H1 (cell line): ENCODE measurements around the gene DPYD. TPM values are rescaled to one million over a fixed set of nuclear protein-coding genes. Genes with fewer than 3 reads are reported as not detected.
A peak's percentile ranks its signal among the peaks of the same experiment; 100 is the strongest.

Source experiments
- CTCF ChIA-PET: fragments of 300-600 bp; sonication (Branson Sonifier 250); formaldehyde crosslinking; loops from one replicate; lab custom pipeline; 2021; ENCODE audit not compliant: partially characterized antibody; lab: Charles Lee
- POLR2A ChIA-PET: fragments of 300-600 bp; sonication (Branson Sonifier 250); formaldehyde crosslinking; loops from one replicate; lab custom pipeline; 2021; ENCODE audit warnings: inconsistent platforms; ENCODE audit not compliant: partially characterized antibody; lab: Charles Lee
- DNase-seq, 2 experiments: peaks; one replicate each; pipeline versions ENCODE4 v3.0.0 to v3.0.0-alpha.2; 2010 to 2022; ENCODE audit warnings: low spot score in 2 of 2, low read depth in 1 of 2, mixed read lengths in 1 of 2
- FAIRE-seq: peaks from 2 replicates; lab custom pipeline; 2011; peaks lifted over from hg19 to GRCh38; lab: Jason Lieb, UNC
- H2AFZ ChIP-seq: 2 replicates; pipeline ENCODE4 v1.8.1; 2012; ENCODE audit warnings: low read length, inconsistent platforms
- H2AK5ac ChIP-seq: 2 replicates; pipeline ENCODE4 v1.6.1; 2013; ENCODE audit warnings: low read depth, low read length
- H2BK120ac ChIP-seq: replicated peaks from 2 replicates; pipeline ENCODE3; 2013; ENCODE audit warnings: low read depth, low read length, inconsistent platforms
- H2BK12ac ChIP-seq: 2 replicates; pipeline ENCODE4 v1.6.1; 2013; ENCODE audit warnings: low read depth, low read length
- H2BK15ac ChIP-seq: 2 replicates; pipeline ENCODE4 v1.6.1; 2013; ENCODE audit warnings: low read length
- H2BK20ac ChIP-seq: 2 replicates; pipeline ENCODE4 v1.6.1; 2013; ENCODE audit warnings: low read length
- H2BK5ac ChIP-seq: 2 replicates; pipeline ENCODE4 v1.6.1; 2013; ENCODE audit warnings: low read depth, low read length
- H3K14ac ChIP-seq: 2 replicates; pipeline ENCODE4 v1.6.1; 2013; ENCODE audit warnings: inconsistent platforms; ENCODE audit not compliant: insufficient read length
- H3K18ac ChIP-seq: 2 replicates; pipeline ENCODE4 v1.6.1; 2013; ENCODE audit warnings: low read length; ENCODE audit errors: extremely low read depth
- H3K23ac ChIP-seq: 2 replicates; pipeline ENCODE4 v1.6.1; 2013; ENCODE audit warnings: inconsistent platforms; ENCODE audit not compliant: insufficient read length
- H3K23me2 ChIP-seq: 2 replicates; pipeline ENCODE4 v1.6.1; 2013; ENCODE audit warnings: low read depth, low read length
- H3K27ac ChIP-seq: 2 replicates; pipeline ENCODE4 v1.6.1; 2011; ENCODE audit warnings: low read depth, low read length, inconsistent platforms
- H3K27me3 ChIP-seq, 4 experiments: replicated peaks in 1 of 4; 1 replicate in 1 of 4; 2 replicates in 3 of 4; pipeline versions ENCODE4 v1.6.1 to v1.8.1; 2011 to 2013; ENCODE audit warnings: low read length in 3 of 4, mild to moderate bottlenecking in 3 of 4, inconsistent platforms in 2 of 4, mixed read lengths in 2 of 4, moderate library complexity in 1 of 4; ENCODE audit not compliant: control insufficient read depth in 3 of 4, insufficient read depth in 3 of 4; ENCODE audit errors: extremely low read depth in 1 of 4
- H3K36me3 ChIP-seq, 4 experiments: 2 replicates each; pipeline versions ENCODE4 v1.6.1 to v1.8.1; 2011 to 2013; ENCODE audit warnings: mild to moderate bottlenecking in 4 of 4, low read length in 3 of 4, moderate library complexity in 2 of 4, control low read depth in 1 of 4, inconsistent platforms in 1 of 4; ENCODE audit not compliant: insufficient read depth in 4 of 4, control insufficient read depth in 2 of 4
- H3K4ac ChIP-seq: replicated peaks from 2 replicates; pipeline ENCODE3; 2013; ENCODE audit warnings: low read length, low read depth, mixed read lengths, inconsistent platforms; ENCODE audit not compliant: insufficient read length
- H3K4me1 ChIP-seq, 4 experiments: replicated peaks in 1 of 4; 1 replicate in 1 of 4; 2 replicates in 3 of 4; pipeline versions ENCODE4 v1.6.1 to v1.8.1; 2011 to 2013; ENCODE audit warnings: low read length in 3 of 4, inconsistent platforms in 2 of 4, mixed read lengths in 1 of 4; ENCODE audit not compliant: insufficient read depth in 4 of 4, control insufficient read depth in 3 of 4
- H3K4me2 ChIP-seq, 2 experiments: 2 replicates each; pipeline versions ENCODE4 v1.6.1 to v1.8.1; 2011 to 2013; ENCODE audit warnings: low read depth in 2 of 2, low read length in 2 of 2, control low read depth in 1 of 2, inconsistent platforms in 1 of 2, mild to moderate bottlenecking in 1 of 2; ENCODE audit not compliant: insufficient read depth in 1 of 2
- H3K4me3 ChIP-seq, 4 experiments: fragments of 200-600, 300-600 bp in 1 of 4; sonication (generic), shearing (Covaris generic), sonication (Bioruptor Twin) in 1 of 4; 2 replicates each; pipeline versions ENCODE4 v1.5.1 to v1.8.1; 2011 to 2016; ENCODE audit warnings: low read length in 4 of 4, low read depth in 3 of 4, control low read depth in 2 of 4, inconsistent platforms in 2 of 4, mild to moderate bottlenecking in 2 of 4, mixed read lengths in 1 of 4, moderate library complexity in 1 of 4; ENCODE audit not compliant: insufficient read depth in 2 of 4; ENCODE audit errors: extremely low read depth in 1 of 4
- H3K56ac ChIP-seq: replicated peaks from 2 replicates; pipeline ENCODE3; 2013; ENCODE audit warnings: low read depth, mild to moderate bottlenecking, mixed read lengths, low read length, inconsistent platforms; ENCODE audit not compliant: insufficient read length
- H3K79me1 ChIP-seq: 2 replicates; pipeline ENCODE4 v1.6.1; 2013; ENCODE audit warnings: low read depth, low read length, control low read depth
- H3K79me2 ChIP-seq, 2 experiments: 2 replicates each; pipeline versions ENCODE4 v1.6.1 to v1.8.1; 2012 to 2013; ENCODE audit warnings: low read length in 2 of 2, mild to moderate bottlenecking in 2 of 2, inconsistent platforms in 1 of 2; ENCODE audit not compliant: insufficient read depth in 2 of 2, control insufficient read depth in 1 of 2
- H3K9ac ChIP-seq, 4 experiments: replicated peaks in 1 of 4; 1 replicate in 1 of 4; 2 replicates in 3 of 4; pipeline versions ENCODE4 v1.6.1 to v1.8.1; 2011 to 2013; ENCODE audit warnings: low read depth in 3 of 4, low read length in 3 of 4, control low read depth in 2 of 4, mild to moderate bottlenecking in 2 of 4, moderate library complexity in 2 of 4, inconsistent platforms in 1 of 4; ENCODE audit errors: extremely low read depth in 1 of 4
- H3K9me3 ChIP-seq, 2 experiments: 2 replicates each; pipeline versions ENCODE4 v1.6.1 to v1.8.1; 2012 to 2013; ENCODE audit warnings: mild to moderate bottlenecking in 2 of 2, moderate library complexity in 2 of 2, control low read depth in 1 of 2, inconsistent platforms in 1 of 2, low read depth in 1 of 2, low read length in 1 of 2, mixed read lengths in 1 of 2; ENCODE audit not compliant: insufficient read depth in 2 of 2
- H4K20me1 ChIP-seq, 2 experiments: replicated peaks in 1 of 2; 2 replicates each; pipeline versions ENCODE3 to v1.8.1; 2011 to 2013; ENCODE audit warnings: inconsistent platforms in 2 of 2, low read length in 2 of 2, mild to moderate bottlenecking in 1 of 2; ENCODE audit not compliant: insufficient read depth in 2 of 2, control insufficient read depth in 1 of 2
- H4K5ac ChIP-seq: 2 replicates; pipeline ENCODE4 v1.6.1; 2013; ENCODE audit warnings: low read length, low read depth, mixed read lengths, inconsistent platforms; ENCODE audit not compliant: insufficient read length
- H4K8ac ChIP-seq: 2 replicates; pipeline ENCODE4 v1.8.0; 2013; ENCODE audit warnings: mild to moderate bottlenecking, moderate library complexity, low read length, inconsistent platforms; ENCODE audit not compliant: insufficient read depth; ENCODE audit errors: extremely low read depth
- H4K91ac ChIP-seq: replicated peaks from 2 replicates; pipeline ENCODE3; 2013; ENCODE audit warnings: low read length, mixed read lengths, inconsistent platforms; ENCODE audit not compliant: insufficient read length
- ASH2L ChIP-seq: fragments of 200-600, 300-600 bp; sonication (generic); IDR thresholded peaks from one replicate; pipeline ENCODE4 v1.7.1; 2017; ENCODE audit warnings: low read length
- BACH1 ChIP-seq: IDR thresholded peaks from 2 replicates; pipeline ENCODE4 v1.6.1; 2012; ENCODE audit warnings: low read length, improper control_type of control experiment
- CHD2 ChIP-seq: IDR thresholded peaks from 2 replicates; pipeline ENCODE4 v1.6.1; 2012; ENCODE audit warnings: low read length, improper control_type of control experiment
- CREB1 ChIP-seq: IDR thresholded peaks from 2 replicates; pipeline ENCODE4 v1.6.1; 2012; ENCODE audit warnings: inconsistent platforms
- GTF2F1 ChIP-seq: IDR thresholded peaks from 2 replicates; pipeline ENCODE4 v1.6.1; 2012; ENCODE audit warnings: low read depth, low read length, improper control_type of control experiment, borderline replicate concordance
- HDAC2 ChIP-seq, 2 experiments: fragments of 300-600 bp in 1 of 2; sonication (generic) in 1 of 2; IDR thresholded peaks; 2 replicates each; pipeline ENCODE4 v1.6.1; 2011 to 2012; ENCODE audit warnings: low read depth in 2 of 2, low read length in 2 of 2, mild to moderate bottlenecking in 2 of 2, moderate library complexity in 2 of 2, borderline replicate concordance in 1 of 2, inconsistent platforms in 1 of 2
- JUND ChIP-seq: IDR thresholded peaks from 2 replicates; pipeline ENCODE4 v1.6.1; 2011; ENCODE audit warnings: mild to moderate bottlenecking, improper control_type of control experiment, low read length
- KDM5A ChIP-seq: fragments of 200-600 bp; IDR thresholded peaks from 2 replicates; pipeline ENCODE4 v1.7.1; 2012; ENCODE audit warnings: mild to moderate bottlenecking, low read length, inconsistent platforms, mixed read lengths
- RXRA ChIP-seq: IDR thresholded peaks from 2 replicates; pipeline ENCODE4 v1.6.1; 2011; ENCODE audit warnings: low read depth, mild to moderate bottlenecking, low read length, moderate library complexity; ENCODE audit not compliant: insufficient read depth
- SIX5 ChIP-seq: IDR thresholded peaks from 2 replicates; pipeline ENCODE4 v1.6.1; 2011; ENCODE audit warnings: mild to moderate bottlenecking, low read depth, low read length
- ZNF274 ChIP-seq: IDR thresholded peaks from 2 replicates; pipeline ENCODE4 v1.7.0; 2012; ENCODE audit warnings: low read length, borderline replicate concordance; ENCODE audit errors: extremely low read depth
- WGBS, 2 experiments: shearing (Covaris generic) in 1 of 2; methylation state at CpG; one replicate each; pipeline versions ENCODE4 v1.1.6 to v1.1.7; 2013 to 2015; ENCODE audit warnings: low lambda C conversion rate in 2 of 2, mixed read lengths in 2 of 2, inconsistent platforms in 1 of 2, low coverage in 1 of 2, missing lambda C conversion rate in 1 of 2; ENCODE audit not compliant: insufficient replicate concordance in 2 of 2, insufficient coverage in 1 of 2, insufficient read length in 1 of 2; ENCODE audit errors: extremely low coverage in 1 of 2, missing lambda C conversion rate in 1 of 2; 5-methylcytosine and 5-hydroxymethylcytosine counted together
- polyA plus RNA-seq, 7 experiments: library from polyadenylated mRNA; depleted of rRNA in 3 of 7; stranded (reverse) in 5 of 7; unstranded in 2 of 7; fragments of >200 nt in 5 of 7; fragments of 200-250 nt in 2 of 7; gene quantifications; 1 replicate in 5 of 7; 2 replicates in 1 of 7; 4 replicates in 1 of 7; pipeline versions ENCODE4 v1.2.1 to v1.2.3, GENCODE V29; 2011 to 2013; ENCODE audit warnings: missing spikeins in 2 of 7, mixed read lengths in 2 of 7
- total RNA-seq: library from RNA; stranded (reverse); fragmentation: NEBNext Ultra II Directional; extraction: Animal tissue kit (Norgen Biotek cat#: 25700); gene quantifications from 2 replicates; pipeline ENCODE4 v1.2.1, GENCODE V29; 2021
- TF ChIP-seq, protein P1 (sequence below): IDR thresholded peaks from 2 replicates; pipeline ENCODE4 v1.6.1; 2011; ENCODE audit warnings: low read depth, mild to moderate bottlenecking, low read length; ENCODE audit not compliant: insufficient read depth
- TF ChIP-seq, protein P2 (sequence below): IDR thresholded peaks from 2 replicates; pipeline ENCODE4 v1.6.1; 2012; ENCODE audit warnings: low read length, inconsistent platforms

The DPYD gene
- total and polyA plus RNA-seq, 2 of the 8 experiments (the other 6 are each of a cell fraction or from before 2014, with no cell fraction given) = 0.29 to 0.73 TPM

DNA sequence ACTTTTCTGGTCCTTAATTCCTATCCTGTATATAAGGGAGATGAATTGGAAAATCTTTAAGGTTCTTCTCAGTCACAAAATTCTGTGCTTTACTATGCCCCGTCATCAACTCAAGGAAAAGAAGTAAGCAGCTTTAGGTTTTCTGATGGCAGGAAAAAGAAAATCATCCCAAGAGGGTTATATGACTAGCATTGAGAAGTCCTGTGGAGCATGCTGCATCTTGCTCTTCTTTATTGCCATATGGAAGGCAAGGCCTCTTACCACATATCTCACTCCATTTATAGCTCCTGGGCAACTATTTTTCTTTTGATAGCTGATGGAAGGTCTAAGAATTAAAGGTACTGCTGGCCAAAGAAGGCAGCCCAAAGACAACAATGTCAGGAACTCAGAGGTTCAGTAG, 552.5 kb downstream of the DPYD start:
- H2BK20ac ChIP-seq = no peak overlapping the region
- no peaks in the 10 kb centered on the region for H3K79me1 ChIP-seq
- H3K23ac ChIP-seq = no peak overlapping the region
- H3K56ac ChIP-seq = no peak overlapping the region
- no peaks in the 10 kb centered on the region for H4K20me1 ChIP-seq
- no peaks in the 10 kb centered on the region for H3K36me3 ChIP-seq
- H2AFZ ChIP-seq = no peak overlapping the region
- H2BK15ac ChIP-seq = no peak overlapping the region
- no peak overlapping the region for H3K27ac ChIP-seq
- no peak overlapping the region for H3K18ac ChIP-seq
- H3K4me1 ChIP-seq = peaks cover 0 to 3% (median 0%) of the 10 kb centered on the region in 4 experiments; a peak in 1 of 7 replicates
- no peak overlapping the region for H4K91ac ChIP-seq
- no peak overlapping the region for H4K8ac ChIP-seq
- WGBS, 2 experiments = 95% methylated on average over 1 of the region's 1 CpG; no CpG with 5 or more reads in 1 of the 2 experiments
- ChIA-PET POLR2A (no interaction called here), CTCF (interaction anchor here (1.2 to 1.6 kb wide), 2 partner anchors 10 to 157 kb away, joined by 4 read pairs; no protein-coding TSS in a partner anchor)
- no peak overlapping the region for H2BK120ac ChIP-seq
- H3K27me3 ChIP-seq = no peaks in the 10 kb centered on the region
- no peak for DNase-seq
- no peak overlapping the region for H2BK12ac ChIP-seq
- H4K5ac ChIP-seq = no peak overlapping the region
- no peak overlapping the region for H2AK5ac ChIP-seq
- H2BK5ac ChIP-seq = no peak overlapping the region
- H3K9ac ChIP-seq = no peak overlapping the region
- no peaks in the 10 kb centered on the region for H3K9me3 ChIP-seq
- H3K4ac ChIP-seq = peak overlapping the region; percentile 66
- no peak overlapping the region for H3K14ac ChIP-seq
- no peak for FAIRE-seq
- H3K23me2 ChIP-seq = no peaks in the 10 kb centered on the region
- H3K4me2 ChIP-seq = no peak overlapping the region
- H3K79me2 ChIP-seq = no peaks in the 10 kb centered on the region
- no peak overlapping the region for H3K4me3 ChIP-seq
- TF ChIP-seq, protein P1, sequence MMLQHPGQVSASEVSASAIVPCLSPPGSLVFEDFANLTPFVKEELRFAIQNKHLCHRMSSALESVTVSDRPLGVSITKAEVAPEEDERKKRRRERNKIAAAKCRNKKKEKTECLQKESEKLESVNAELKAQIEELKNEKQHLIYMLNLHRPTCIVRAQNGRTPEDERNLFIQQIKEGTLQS = no peak
- TF ChIP-seq KDM5A (no peak), CREB1 (no peak), GTF2F1 (no peak), CHD2 (no peak), ZNF274 (no peak), JUND (no peak), RXRA (no peak), SIX5 (no peak), ASH2L (no peak), HDAC2 (IDR thresholded peaks at IDR 0.05; ENCODE audit: borderline replicate concordance in 1 of 2, low read depth in 2 of 2, low read length in 2 of 2) (no peak), BACH1 (no peak)
- TF ChIP-seq, protein P2, sequence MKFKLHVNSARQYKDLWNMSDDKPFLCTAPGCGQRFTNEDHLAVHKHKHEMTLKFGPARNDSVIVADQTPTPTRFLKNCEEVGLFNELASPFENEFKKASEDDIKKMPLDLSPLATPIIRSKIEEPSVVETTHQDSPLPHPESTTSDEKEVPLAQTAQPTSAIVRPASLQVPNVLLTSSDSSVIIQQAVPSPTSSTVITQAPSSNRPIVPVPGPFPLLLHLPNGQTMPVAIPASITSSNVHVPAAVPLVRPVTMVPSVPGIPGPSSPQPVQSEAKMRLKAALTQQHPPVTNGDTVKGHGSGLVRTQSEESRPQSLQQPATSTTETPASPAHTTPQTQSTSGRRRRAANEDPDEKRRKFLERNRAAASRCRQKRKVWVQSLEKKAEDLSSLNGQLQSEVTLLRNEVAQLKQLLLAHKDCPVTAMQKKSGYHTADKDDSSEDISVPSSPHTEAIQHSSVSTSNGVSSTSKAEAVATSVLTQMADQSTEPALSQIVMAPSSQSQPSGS = no peak
